Left lung (tissue), 10 donors: ENCODE measurements around the gene ZC3H7B. TPM values are rescaled to one million over a fixed set of nuclear protein-coding genes. Genes with fewer than 3 reads are reported as not detected.

Experiments used
- ATAC-seq: fragments of 200-7000 bp; cut with Tn5 transposase; one replicate; pipeline ENCODE4 v1.9.1; 2020; ENCODE audit warnings: moderate library complexity
- DNase-seq, 4 donors: peaks; one replicate each; pipeline ENCODE4 v3.0.0-alpha.2; 2013 to 2020
- H3K27ac ChIP-seq, 2 donors: fragments of 200-600 bp; sonication (generic) in 1 of 2; one replicate each; pipeline versions ENCODE4 v1.5.0 to v1.8.0; 2020 to 2021
- H3K27me3 ChIP-seq, 2 donors: fragments of 200-600 bp; sonication (generic) in 1 of 2; one replicate each; pipeline versions ENCODE4 v1.5.0 to v1.8.0; 2020 to 2021
- H3K36me3 ChIP-seq, 2 donors: fragments of 200-600 bp; sonication (generic) in 1 of 2; one replicate each; pipeline versions ENCODE4 v1.5.0 to v1.8.0; 2020 to 2021
- H3K4me1 ChIP-seq, 2 donors: fragments of 200-600 bp; one replicate each; pipeline ENCODE4 v1.8.0; 2021
- H3K4me3 ChIP-seq, 2 donors: fragments of 200-600 bp; sonication (generic) in 1 of 2; one replicate each; pipeline versions ENCODE4 v1.5.0 to v1.8.0; 2020 to 2021; ENCODE audit warnings: mild to moderate bottlenecking in 1 of 2
- H3K9me3 ChIP-seq, 2 donors: fragments of 200-600 bp; sonication (generic) in 1 of 2; one replicate each; pipeline versions ENCODE4 v1.5.0 to v1.8.0; 2020 to 2021
- intact Hi-C, 2 donors: fragments of 100-400 bp; cut with DNase I; formaldehyde crosslinking; loops; one replicate each; pipeline versions ENCODE4 v1.11.2 to v1.14.2; 2022
- polyA plus RNA-seq, 6 donors: library from polyadenylated mRNA; unstranded; fragments of 120-200 nt; gene quantifications; one replicate each; pipeline ENCODE4 v1.2.1, GENCODE V29; 2013; ENCODE audit not compliant: insufficient read length in 6 of 6
- total RNA-seq, 2 donors: library from RNA; stranded (reverse); fragmentation: NEBNext Ultra II Directional; extraction: Animal tissue kit (Norgen Biotek cat#: 25700); gene quantifications; one replicate each; pipeline ENCODE4 v1.2.1, GENCODE V29; 2021
- TF ChIP-seq, protein P1 (sequence below), 2 donors: fragments of 200-600 bp; sonication (generic) in 1 of 2; IDR thresholded peaks; one replicate each; pipeline versions ENCODE4 v1.5.0 to v1.8.0; 2021; ENCODE audit warnings: antibody characterized with exemption in 2 of 2
- donor health status: DM: no; HTN: yes; CAD: no.
- donor health status: DM: no; HTN: no; CAD: no.

Gene ZC3H7B
- total and polyA plus RNA-seq, 8 donors: 50.4 to 84.1 (median 69.1) TPM

DNA sequence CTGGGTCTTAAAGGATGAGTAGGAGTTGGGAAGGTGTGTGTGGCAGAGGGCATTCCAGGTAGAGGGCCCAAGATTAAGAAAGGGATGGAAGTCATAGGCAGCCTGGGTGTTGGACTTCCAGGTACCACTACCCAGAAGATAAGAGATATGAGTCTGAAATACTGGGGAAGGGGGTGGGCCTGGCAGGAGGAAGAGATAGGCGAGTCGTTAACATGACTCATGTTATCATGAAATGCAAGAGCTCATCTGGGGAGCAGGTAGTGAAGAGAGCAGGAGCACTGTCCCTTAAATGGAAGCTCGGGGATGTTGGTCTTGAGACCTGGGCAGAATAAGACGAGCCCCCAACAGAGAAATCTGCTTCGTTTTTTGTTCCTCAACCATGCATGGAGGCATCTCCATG is 10.2 kb downstream of the ZC3H7B start:
- Histone ChIP-seq H3K27me3 (no peaks in the 10 kb centered on the region), H3K27ac (no peak overlapping the region), H3K4me1 (peaks cover 3 to 10% of the 10 kb centered on the region in 2 donors), H3K36me3 (peaks cover 0 to 6% of the 10 kb centered on the region in 2 donors), H3K9me3 (no peaks in the 10 kb centered on the region), H3K4me3 (no peak overlapping the region)
- intact Hi-C loops: no loop called here
- DNase-seq (no peak), ATAC-seq (no peak)
- TF ChIP-seq, protein P1, sequence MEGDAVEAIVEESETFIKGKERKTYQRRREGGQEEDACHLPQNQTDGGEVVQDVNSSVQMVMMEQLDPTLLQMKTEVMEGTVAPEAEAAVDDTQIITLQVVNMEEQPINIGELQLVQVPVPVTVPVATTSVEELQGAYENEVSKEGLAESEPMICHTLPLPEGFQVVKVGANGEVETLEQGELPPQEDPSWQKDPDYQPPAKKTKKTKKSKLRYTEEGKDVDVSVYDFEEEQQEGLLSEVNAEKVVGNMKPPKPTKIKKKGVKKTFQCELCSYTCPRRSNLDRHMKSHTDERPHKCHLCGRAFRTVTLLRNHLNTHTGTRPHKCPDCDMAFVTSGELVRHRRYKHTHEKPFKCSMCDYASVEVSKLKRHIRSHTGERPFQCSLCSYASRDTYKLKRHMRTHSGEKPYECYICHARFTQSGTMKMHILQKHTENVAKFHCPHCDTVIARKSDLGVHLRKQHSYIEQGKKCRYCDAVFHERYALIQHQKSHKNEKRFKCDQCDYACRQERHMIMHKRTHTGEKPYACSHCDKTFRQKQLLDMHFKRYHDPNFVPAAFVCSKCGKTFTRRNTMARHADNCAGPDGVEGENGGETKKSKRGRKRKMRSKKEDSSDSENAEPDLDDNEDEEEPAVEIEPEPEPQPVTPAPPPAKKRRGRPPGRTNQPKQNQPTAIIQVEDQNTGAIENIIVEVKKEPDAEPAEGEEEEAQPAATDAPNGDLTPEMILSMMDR (IDR thresholded peaks at IDR 0.05): no peak

DNA sequence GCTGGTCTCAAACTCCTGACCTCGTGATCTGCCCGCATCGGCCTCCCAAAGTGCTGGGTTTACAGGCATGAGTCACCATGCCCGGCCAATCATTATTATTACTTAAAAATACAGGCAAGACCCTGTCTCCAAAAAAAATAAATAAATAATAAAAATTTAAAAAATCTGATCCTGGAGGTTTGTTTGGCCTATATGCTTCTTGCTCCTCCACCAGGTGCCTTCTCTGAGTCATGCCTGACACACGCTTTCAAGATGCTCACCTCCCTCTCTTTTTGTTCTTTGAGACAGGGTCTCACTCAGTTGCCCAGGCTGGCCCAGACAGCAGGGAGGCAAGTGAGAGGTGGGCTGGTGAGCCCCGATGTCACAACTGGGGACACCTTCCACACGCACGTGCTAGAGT is 13.5 kb downstream of the ZC3H7B start:
- Histone ChIP-seq H3K27me3 (no peaks in the 10 kb centered on the region), H3K36me3 (peaks cover 0 to 11% of the 10 kb centered on the region in 2 donors), H3K4me3 (no peak overlapping the region), H3K27ac (no peak overlapping the region), H3K9me3 (no peaks in the 10 kb centered on the region), H3K4me1 (no peaks in the 10 kb centered on the region)
- intact Hi-C loops: no loop called here
- ATAC-seq (no peak), DNase-seq (no peak)
- TF ChIP-seq, protein P1 (IDR thresholded peaks at IDR 0.05): no peak

DNA sequence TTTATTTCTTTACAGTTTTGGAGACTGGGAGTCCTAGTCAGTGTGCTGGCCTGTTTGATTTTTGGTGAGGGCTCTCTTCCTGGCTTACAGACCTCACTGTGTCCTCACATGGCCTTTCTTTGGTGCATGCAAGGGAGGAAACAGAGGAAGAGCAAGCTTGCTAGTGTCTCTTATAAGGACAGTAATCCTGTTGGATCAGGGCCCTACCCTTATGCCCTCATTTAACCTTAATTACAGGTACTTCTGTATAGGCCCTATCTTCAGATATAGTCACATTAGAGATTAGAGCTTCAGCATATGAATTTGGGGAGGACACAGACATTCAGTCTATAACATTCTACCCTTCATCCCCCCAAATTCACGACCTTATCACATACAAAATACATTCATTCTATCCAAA is 14.3 kb downstream of the ZC3H7B start:
- Histone ChIP-seq H3K4me1 (no peaks in the 10 kb centered on the region), H3K36me3 (peaks cover 0 to 13% of the 10 kb centered on the region in 2 donors), H3K9me3 (no peaks in the 10 kb centered on the region), H3K27ac (no peak overlapping the region), H3K4me3 (no peak overlapping the region), H3K27me3 (no peaks in the 10 kb centered on the region)
- ATAC-seq (no peak), DNase-seq (no peak)
- intact Hi-C loops: no loop called here
- TF ChIP-seq, protein P1 (IDR thresholded peaks at IDR 0.05): no peak

DNA sequence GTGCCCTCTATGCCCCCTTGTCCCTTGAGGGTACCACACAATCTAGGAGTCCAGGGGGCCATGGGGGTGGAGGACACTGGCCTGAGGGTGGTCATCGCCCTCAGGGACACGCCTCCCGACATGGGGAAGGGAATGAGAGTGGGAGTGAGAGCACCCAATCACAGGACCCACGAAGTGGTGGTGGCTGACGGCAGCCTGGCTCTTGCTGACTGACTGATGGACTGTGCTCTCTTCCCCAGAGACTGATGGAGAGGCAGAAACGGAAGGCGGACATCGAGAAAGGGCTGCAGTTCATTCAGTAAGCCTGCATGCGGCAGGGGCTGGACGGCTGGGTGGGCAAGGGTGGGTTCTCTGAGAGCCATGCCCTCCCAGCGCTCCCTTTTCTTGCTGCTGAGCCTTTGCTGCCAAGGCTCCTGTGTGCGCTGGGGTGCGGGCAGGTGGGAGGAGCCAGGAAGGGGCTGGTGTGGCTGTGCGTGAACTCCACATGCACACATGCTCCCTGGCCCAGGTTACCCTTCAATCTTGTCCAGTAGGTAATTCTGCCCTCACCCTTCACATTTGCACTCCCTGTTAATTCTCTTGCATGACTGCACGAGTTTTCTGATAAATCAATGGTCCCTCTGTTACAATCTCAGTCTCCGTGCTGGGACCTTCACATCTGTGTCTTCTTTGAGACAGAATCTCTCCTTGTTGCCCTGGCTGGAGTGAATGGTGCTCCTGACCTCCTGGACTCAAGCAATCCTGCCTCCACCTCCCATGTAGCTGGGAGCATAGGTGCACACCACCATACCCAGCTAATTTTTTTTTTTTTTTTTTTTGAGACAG is 19.3 kb downstream of the ZC3H7B start:
- no peaks in the 10 kb centered on the region for H3K27me3 ChIP-seq
- no peaks in the 10 kb centered on the region for H3K9me3 ChIP-seq
- peaks cover 0 to 54% of the 10 kb centered on the region in 2 donors for H3K36me3 ChIP-seq
- intact Hi-C loops: no loop called here
- TF ChIP-seq, protein P1 (IDR thresholded peaks at IDR 0.05): no peak
- DNase-seq (no peak), ATAC-seq (no peak)
- H3K4me1 ChIP-seq: no peaks in the 10 kb centered on the region
- H3K27ac ChIP-seq: no peak overlapping the region
- no peak overlapping the region for H3K4me3 ChIP-seq

DNA sequence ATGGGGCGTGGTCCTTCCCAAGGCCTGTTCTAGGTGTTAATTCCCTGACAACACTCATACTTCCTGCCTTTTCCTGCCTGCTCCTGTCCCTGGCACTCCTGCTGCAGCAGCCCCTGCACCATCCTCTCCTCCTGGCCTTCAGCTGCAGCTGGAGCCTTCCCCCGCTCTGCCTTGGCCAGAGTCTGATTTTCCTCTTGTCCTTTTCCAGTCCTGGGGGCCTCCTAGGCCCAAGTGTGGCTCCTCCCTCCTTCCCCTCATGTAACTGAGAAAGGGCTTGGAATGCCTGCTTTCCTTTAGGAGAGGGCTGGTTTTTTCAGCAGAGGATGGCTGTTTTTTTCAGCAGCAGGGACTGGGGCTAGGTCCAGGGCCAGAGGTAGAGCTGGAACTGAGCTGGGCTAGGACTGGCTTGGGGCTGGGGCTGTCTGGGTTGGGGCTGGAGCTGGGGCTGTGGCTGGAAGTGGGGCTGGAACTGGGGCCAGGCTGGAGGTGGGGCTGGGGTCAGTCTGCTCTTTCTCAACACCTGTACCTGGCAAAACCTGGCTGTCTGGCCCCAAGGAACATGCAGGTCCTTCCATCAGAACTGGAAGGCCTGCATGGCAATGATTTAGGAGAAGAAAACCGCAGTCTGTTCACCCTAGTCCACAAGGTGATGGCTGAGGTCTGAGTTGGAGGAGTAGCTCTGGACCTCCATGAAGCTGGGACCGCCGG is 23.6 kb downstream of the ZC3H7B start:
- Histone ChIP-seq H3K9me3 (no peaks in the 10 kb centered on the region), H3K27me3 (no peaks in the 10 kb centered on the region), H3K27ac (no peak overlapping the region), H3K36me3 (peaks cover 0 to 85% of the 10 kb centered on the region in 2 donors), H3K4me3 (no peak overlapping the region), H3K4me1 (no peaks in the 10 kb centered on the region)
- TF ChIP-seq, protein P1 (IDR thresholded peaks at IDR 0.05): no peak
- no peak for ATAC-seq
- intact Hi-C loops: no loop called here
- no peak for DNase-seq
